Stimulated activated CD4-positive, alpha-beta T cell treated with anti-CD3 and anti-CD28 coated beads, Interleukin-2, amount 100 ng/mL, for 24 hours (primary cell): ENCODE measurements around the gene LBH.

Source experiments
- DNase-seq, 2 donors: peaks; one replicate each; pipeline ENCODE4 v3.0.0-alpha.2; 2020

Gene LBH

GRCh38 chr2:30278419-30278818 is 47.1 kb downstream of the LBH start:
- no peak for DNase-seq

- DNase-seq: no peak
Observed at GRCh38 chr2:30280596-30281434, 49.5 kb downstream of the LBH start.

GRCh38 chr2:30282081-30282480 is 50.7 kb downstream of the LBH start:
- DNase-seq: no peak

- DNase-seq: no peak
Observed at GRCh38 chr2:30282721-30283120, 51.4 kb downstream of the LBH start.

GRCh38 chr2:30283931-30284565 is 52.7 kb downstream of the LBH start:
- DNase-seq: no peak

- DNase-seq: no peak
Observed at GRCh38 chr2:30285758-30286157, 54.4 kb downstream of the LBH start.

- DNase-seq: no peak
Observed at GRCh38 chr2:30287190-30287840, 56.0 kb downstream of the LBH start.

- no peak for DNase-seq
Observed at GRCh38 chr2:30287857-30288513, 56.7 kb downstream of the LBH start.

GRCh38 chr2:30288561-30288960 is 57.2 kb downstream of the LBH start:
- DNase-seq: no peak

- DNase-seq: no peak
Observed at GRCh38 chr2:30293303-30293921, 62.1 kb downstream of the LBH start.

- DNase-seq: no peak
Observed at GRCh38 chr2:30294133-30294532, 62.8 kb downstream of the LBH start.

- no peak for DNase-seq
Observed at GRCh38 chr2:30296496-30296895, 65.2 kb downstream of the LBH start.

GRCh38 chr2:30298302-30298701 is 67.0 kb downstream of the LBH start:
- DNase-seq: no peak

- DNase-seq: no peak
Observed at GRCh38 chr2:30300122-30300455, 68.8 kb downstream of the LBH start.

- DNase-seq: no peak
Observed at GRCh38 chr2:30300456-30301221, 69.3 kb downstream of the LBH start.

GRCh38 chr2:30301551-30301950 is 70.2 kb downstream of the LBH start:
- DNase-seq: no peak

GRCh38 chr2:30302566-30302965 is 71.2 kb downstream of the LBH start:
- DNase-seq: no peak

- DNase-seq: no peak
Observed at GRCh38 chr2:30303095-30303494, 71.8 kb downstream of the LBH start.

- DNase-seq: no peak
Observed at GRCh38 chr2:30305235-30305634, 73.9 kb downstream of the LBH start.

GRCh38 chr2:30306522-30306921 is 75.2 kb downstream of the LBH start:
- peak in 1 of 2 donors; percentile 10 for DNase-seq

- no peak for DNase-seq
Observed at GRCh38 chr2:30308280-30308679, 76.9 kb downstream of the LBH start.
